PC-9 (cell line): ENCODE data around the gene GIGYF2. TPM values are rescaled to one million over a fixed set of nuclear protein-coding genes. Genes with fewer than 3 reads are reported as not detected.

ENCODE experiments used
- BruUV-seq: library from RNA; stranded (reverse); fragments of 400-500 nt; replicated peaks from 2 replicates; lab custom pipeline; 2021; lab: Mats Ljungman, UMichigan
- CTCF ChIA-PET: fragments of 300-600 bp; sonication (Branson Sonifier 250); formaldehyde crosslinking; loops from one replicate; lab custom pipeline; 2022; ENCODE audit warnings: antibody characterized with exemption; lab: Charles Lee
- POLR2A ChIA-PET: fragments of 300-600 bp; sonication (Branson Sonifier 250); formaldehyde crosslinking; loops from one replicate; lab custom pipeline; 2022; ENCODE audit warnings: antibody characterized with exemption; ENCODE audit not compliant: unreplicated experiment; lab: Charles Lee
- DNase-seq, 2 experiments: peaks; one replicate each; pipeline versions ENCODE4 v3.0.0 to v3.0.0-alpha.2; 2015 to 2022; ENCODE audit warnings: mixed read lengths in 1 of 2
- H2AFZ ChIP-seq: fragments of 200-600 bp; sonication (generic); 2 replicates; pipeline ENCODE4 v1.8.1; 2017; ENCODE audit warnings: antibody characterized with exemption
- H3F3A ChIP-seq: fragments of 200-600 bp; sonication (generic); 2 replicates; pipeline ENCODE4 v1.8.1; 2017; ENCODE audit warnings: antibody characterized with exemption, mild to moderate bottlenecking, low read depth; ENCODE audit not compliant: insufficient read depth
- H3K27ac ChIP-seq: fragments of 200-600 bp; sonication (generic); 2 replicates; pipeline ENCODE4 v1.6.1; 2016; ENCODE audit warnings: mixed run types
- H3K27me3 ChIP-seq: fragments of 200-600 bp; sonication (generic); 2 replicates; pipeline ENCODE4 v1.6.1; 2016; ENCODE audit warnings: low read depth, mixed run types; ENCODE audit not compliant: insufficient read depth
- H3K36me3 ChIP-seq: fragments of 200-600 bp; sonication (generic); 2 replicates; pipeline ENCODE4 v1.6.1; 2016; ENCODE audit warnings: low read depth, mixed run types
- H3K4me1 ChIP-seq: fragments of 200-600 bp; sonication (generic); replicated peaks from 2 replicates; pipeline ENCODE4 v1.6.1; 2016; ENCODE audit warnings: mixed run types; ENCODE audit not compliant: insufficient read depth
- H3K4me2 ChIP-seq: fragments of 200-600 bp; sonication (generic); 2 replicates; pipeline ENCODE4 v1.6.1; 2017; ENCODE audit warnings: mixed run types
- H3K4me3 ChIP-seq: fragments of 200-600 bp; sonication (generic); 2 replicates; pipeline ENCODE4 v1.6.1; 2016; ENCODE audit warnings: mixed run types
- H3K79me2 ChIP-seq: fragments of 200-600 bp; sonication (generic); 2 replicates; pipeline ENCODE4 v1.6.1; 2017; ENCODE audit warnings: low read depth, mixed run types
- H3K9me2 ChIP-seq: fragments of 200-600 bp; sonication (generic); 2 replicates; pipeline ENCODE4 v1.8.1; 2017; ENCODE audit warnings: mild to moderate bottlenecking; ENCODE audit not compliant: insufficient read depth
- H3K9me3 ChIP-seq: fragments of 200-600 bp; sonication (generic); 2 replicates; pipeline ENCODE4 v1.8.1; 2016; ENCODE audit warnings: low read depth; ENCODE audit not compliant: insufficient read depth
- H4K20me1 ChIP-seq: fragments of 200-600 bp; sonication (generic); 2 replicates; pipeline ENCODE4 v1.8.1; 2017; ENCODE audit not compliant: insufficient read depth
- EZH2 ChIP-seq: fragments of 200-600 bp; sonication (generic); IDR thresholded peaks from 2 replicates; pipeline ENCODE4 v1.8.0; 2017; ENCODE audit warnings: antibody characterized with exemption, low read depth
- intact Hi-C: fragments of 100-400 bp; cut with micrococcal nuclease; formaldehyde crosslinking; loops from one replicate; pipeline ENCODE4 v1.10.0; 2022; ENCODE audit not compliant: unreplicated experiment
- total RNA-seq: library from RNA; stranded (reverse); gene quantifications from 2 replicates; pipeline ENCODE4 v1.2.3, GENCODE V29; 2021
- TF ChIP-seq, protein P1 (sequence below): fragments of 200-600 bp; sonication (generic); conservative IDR thresholded peaks from 2 replicates; pipeline ENCODE4 v1.6.1; 2017; ENCODE audit warnings: mixed run types, antibody characterized with exemption, mild to moderate bottlenecking, moderate library complexity

The GIGYF2 gene
- total RNA-seq, 1 experiment from 2014 or later = 86.4 TPM

DNA sequence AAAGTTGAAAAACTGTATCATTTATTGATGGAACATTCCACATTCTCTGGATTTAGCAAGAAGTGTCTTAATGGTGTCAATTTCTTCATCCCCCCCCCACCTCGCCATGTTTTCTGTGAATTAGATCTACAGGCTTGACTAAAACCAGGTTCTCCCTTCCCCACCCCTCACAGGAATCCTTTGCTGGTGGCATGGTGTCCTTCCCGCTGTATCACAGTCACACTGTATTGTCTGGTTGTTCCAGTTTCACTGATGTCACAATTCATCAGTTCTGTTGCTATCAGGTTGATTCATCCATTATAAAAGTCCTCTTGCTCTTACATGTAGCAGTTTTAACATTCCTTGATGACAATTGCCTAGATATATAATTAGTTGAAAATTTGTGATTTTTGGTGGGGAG, 166.9 kb downstream of the GIGYF2 start:
- peak overlapping the region; percentile 17; the same call in 1 of the 2 replicates for H3K27ac ChIP-seq
- no peaks in the 10 kb centered on the region for H3K4me1 ChIP-seq
- H2AFZ ChIP-seq = no peak overlapping the region
- TF ChIP-seq EZH2 = no peak
- TF ChIP-seq, protein P1, sequence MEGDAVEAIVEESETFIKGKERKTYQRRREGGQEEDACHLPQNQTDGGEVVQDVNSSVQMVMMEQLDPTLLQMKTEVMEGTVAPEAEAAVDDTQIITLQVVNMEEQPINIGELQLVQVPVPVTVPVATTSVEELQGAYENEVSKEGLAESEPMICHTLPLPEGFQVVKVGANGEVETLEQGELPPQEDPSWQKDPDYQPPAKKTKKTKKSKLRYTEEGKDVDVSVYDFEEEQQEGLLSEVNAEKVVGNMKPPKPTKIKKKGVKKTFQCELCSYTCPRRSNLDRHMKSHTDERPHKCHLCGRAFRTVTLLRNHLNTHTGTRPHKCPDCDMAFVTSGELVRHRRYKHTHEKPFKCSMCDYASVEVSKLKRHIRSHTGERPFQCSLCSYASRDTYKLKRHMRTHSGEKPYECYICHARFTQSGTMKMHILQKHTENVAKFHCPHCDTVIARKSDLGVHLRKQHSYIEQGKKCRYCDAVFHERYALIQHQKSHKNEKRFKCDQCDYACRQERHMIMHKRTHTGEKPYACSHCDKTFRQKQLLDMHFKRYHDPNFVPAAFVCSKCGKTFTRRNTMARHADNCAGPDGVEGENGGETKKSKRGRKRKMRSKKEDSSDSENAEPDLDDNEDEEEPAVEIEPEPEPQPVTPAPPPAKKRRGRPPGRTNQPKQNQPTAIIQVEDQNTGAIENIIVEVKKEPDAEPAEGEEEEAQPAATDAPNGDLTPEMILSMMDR = no peak
- no peak overlapping the region for H3K4me2 ChIP-seq
- peak in 1 of 2 experiments; percentile 59 for DNase-seq
- H3K9me3 ChIP-seq = no peaks in the 10 kb centered on the region
- BruUV-seq = no TSS peak
- peaks cover 5% of the 10 kb centered on the region; the same call in 1 of the 2 replicates for H3F3A ChIP-seq
- H3K36me3 ChIP-seq = 0 out of 2 replicates have a peak, but pooled peaks cover under 1% of the 10 kb centered on the region
- ChIA-PET POLR2A (no interaction called here), CTCF (no interaction called here)
- H4K20me1 ChIP-seq = no peaks in the 10 kb centered on the region; the same call in 1 of the 2 replicates
- no peaks in the 10 kb centered on the region for H3K9me2 ChIP-seq
- H3K4me3 ChIP-seq = no peak overlapping the region
- H3K79me2 ChIP-seq = no peaks in the 10 kb centered on the region
- H3K27me3 ChIP-seq = no peaks in the 10 kb centered on the region
- intact Hi-C loops = no loop called here

DNA sequence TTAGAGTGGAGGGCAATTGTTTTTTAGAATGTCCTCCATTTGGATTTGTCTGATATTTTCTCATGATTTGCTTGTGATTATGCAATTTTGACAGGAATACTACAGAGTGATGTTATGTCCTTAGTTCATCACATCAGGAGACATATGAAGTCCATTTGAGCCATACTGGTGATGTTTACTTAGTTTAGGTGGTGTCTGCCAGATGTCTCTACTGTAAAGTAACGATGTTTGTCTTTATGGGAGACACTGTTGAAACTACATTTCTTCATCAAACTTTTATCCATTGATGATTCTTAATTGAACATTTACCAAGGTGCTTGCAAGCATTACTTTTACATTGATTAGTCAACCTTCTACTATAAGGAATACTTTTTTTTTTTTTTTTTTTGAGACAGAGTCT, 168.0 kb downstream of the GIGYF2 start:
- Histone ChIP-seq H3F3A (peaks cover 5% of the 10 kb centered on the region; the same call in 1 of the 2 replicates), H4K20me1 (no peaks in the 10 kb centered on the region; the same call in 1 of the 2 replicates), H2AFZ (no peak overlapping the region), H3K4me3 (no peak overlapping the region), H3K4me2 (no peak overlapping the region), H3K27ac (no peak overlapping the region), H3K9me2 (no peaks in the 10 kb centered on the region), H3K27me3 (no peaks in the 10 kb centered on the region), H3K79me2 (no peaks in the 10 kb centered on the region), H3K36me3 (no peaks in the 10 kb centered on the region), H3K9me3 (no peaks in the 10 kb centered on the region), H3K4me1 (no peaks in the 10 kb centered on the region)
- no peak for DNase-seq
- intact Hi-C loops = no loop called here
- POLR2A ChIA-PET = no interaction called here
- BruUV-seq = no TSS peak
- CTCF ChIA-PET = no interaction called here
- TF ChIP-seq, protein P1 = no peak
- no peak for TF ChIP-seq EZH2

DNA sequence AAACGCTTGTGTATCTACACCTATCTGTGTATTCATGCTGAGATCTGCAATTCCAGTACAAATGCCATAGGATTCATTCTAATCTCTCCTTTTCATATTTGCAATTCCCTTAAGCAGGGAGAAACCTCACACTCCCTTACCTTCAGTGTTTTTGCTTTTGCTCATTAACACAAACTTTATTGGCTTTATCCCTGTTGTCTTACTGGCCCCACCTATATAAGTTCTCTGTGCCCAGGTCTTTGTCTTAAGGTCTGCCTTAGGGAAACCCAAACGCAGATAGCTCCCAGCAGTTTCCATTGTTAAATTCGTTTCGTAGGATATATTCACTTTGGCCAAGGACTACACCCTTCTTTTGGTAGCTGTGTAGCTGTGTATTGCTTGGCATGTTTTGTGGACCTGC, 169.0 kb downstream of the GIGYF2 start:
- ChIA-PET CTCF (no interaction called here), POLR2A (interaction anchor here (0.6 kb wide), 1 partner anchor 386 kb away, joined by 4 read pairs; the partner anchor contains the start of gene ATG16L1)
- no peaks in the 10 kb centered on the region for H3K36me3 ChIP-seq
- H3K9me3 ChIP-seq = no peaks in the 10 kb centered on the region
- TF ChIP-seq EZH2 = no peak
- TF ChIP-seq, protein P1 = no peak
- no TSS peak for BruUV-seq
- no peak for DNase-seq
- H3F3A ChIP-seq = peaks cover 5% of the 10 kb centered on the region; the same call in 1 of the 2 replicates
- H4K20me1 ChIP-seq = no peaks in the 10 kb centered on the region; the same call in 1 of the 2 replicates
- H3K27ac ChIP-seq = no peak overlapping the region
- H2AFZ ChIP-seq = no peak overlapping the region
- no peak overlapping the region for H3K4me2 ChIP-seq
- no peaks in the 10 kb centered on the region for H3K9me2 ChIP-seq
- H3K4me1 ChIP-seq = no peaks in the 10 kb centered on the region
- H3K79me2 ChIP-seq = no peaks in the 10 kb centered on the region
- no peaks in the 10 kb centered on the region for H3K27me3 ChIP-seq
- intact Hi-C loops = no loop called here
- no peak overlapping the region for H3K4me3 ChIP-seq
